Fibroblast of mammary gland (primary cell): ENCODE data around the gene RNASE2.
"Not testable (repeated sequence)": the region's sequence is repeated elsewhere in the genome, so short reads cannot be mapped to it uniquely, and the experiment has no call there.

Experiments
- DNase-seq: peaks from one replicate; pipeline ENCODE4 v3.0.0-alpha.2; 2010; ENCODE audit warnings: low read depth
- H3K4me3 ChIP-seq: 2 replicates; pipeline ENCODE4 v1.5.1; 2011; ENCODE audit warnings: low read depth, mild to moderate bottlenecking, low read length, moderate library complexity; ENCODE audit not compliant: control insufficient read depth
- TF ChIP-seq, protein P1 (sequence below): conservative IDR thresholded peaks from 2 replicates; pipeline ENCODE4 v1.5.1; 2011; ENCODE audit warnings: low read depth, low read length, inconsistent platforms; ENCODE audit not compliant: control insufficient read depth, insufficient read depth

Gene RNASE2

GRCh38 chr14:20954736-20955537, at the start of gene RNASE2:
Gene RNASE2 (plus strand): TSS chr14:20955487. CDS start chr14:20955772, 285 bp downstream.
- peak; percentile 21 for DNase-seq
- H3K4me3 ChIP-seq: not testable (repeated sequence)

DNA sequence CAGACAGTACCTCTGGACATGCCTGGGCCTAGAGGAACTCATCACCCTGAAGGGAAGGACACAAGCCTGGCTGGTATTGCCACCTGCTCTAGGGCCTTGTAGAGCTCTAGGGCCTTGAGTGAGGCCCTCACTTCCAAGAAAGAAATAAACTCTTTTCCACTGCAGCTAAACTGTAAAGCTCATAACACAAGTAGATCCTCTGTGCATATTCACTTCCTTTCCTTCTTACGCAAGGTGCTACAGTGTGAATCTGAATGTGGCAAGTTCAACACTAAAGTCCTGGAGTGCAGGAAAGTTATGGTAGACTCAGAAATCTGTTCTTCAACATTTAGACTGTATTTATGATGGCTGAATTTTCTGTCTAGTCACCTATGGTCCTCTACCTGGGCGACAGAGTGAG, 49.6 kb upstream of the RNASE2 start:
- no peak overlapping the region for H3K4me3 ChIP-seq
- DNase-seq: no peak
- TF ChIP-seq, protein P1, sequence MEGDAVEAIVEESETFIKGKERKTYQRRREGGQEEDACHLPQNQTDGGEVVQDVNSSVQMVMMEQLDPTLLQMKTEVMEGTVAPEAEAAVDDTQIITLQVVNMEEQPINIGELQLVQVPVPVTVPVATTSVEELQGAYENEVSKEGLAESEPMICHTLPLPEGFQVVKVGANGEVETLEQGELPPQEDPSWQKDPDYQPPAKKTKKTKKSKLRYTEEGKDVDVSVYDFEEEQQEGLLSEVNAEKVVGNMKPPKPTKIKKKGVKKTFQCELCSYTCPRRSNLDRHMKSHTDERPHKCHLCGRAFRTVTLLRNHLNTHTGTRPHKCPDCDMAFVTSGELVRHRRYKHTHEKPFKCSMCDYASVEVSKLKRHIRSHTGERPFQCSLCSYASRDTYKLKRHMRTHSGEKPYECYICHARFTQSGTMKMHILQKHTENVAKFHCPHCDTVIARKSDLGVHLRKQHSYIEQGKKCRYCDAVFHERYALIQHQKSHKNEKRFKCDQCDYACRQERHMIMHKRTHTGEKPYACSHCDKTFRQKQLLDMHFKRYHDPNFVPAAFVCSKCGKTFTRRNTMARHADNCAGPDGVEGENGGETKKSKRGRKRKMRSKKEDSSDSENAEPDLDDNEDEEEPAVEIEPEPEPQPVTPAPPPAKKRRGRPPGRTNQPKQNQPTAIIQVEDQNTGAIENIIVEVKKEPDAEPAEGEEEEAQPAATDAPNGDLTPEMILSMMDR: no peak

DNA sequence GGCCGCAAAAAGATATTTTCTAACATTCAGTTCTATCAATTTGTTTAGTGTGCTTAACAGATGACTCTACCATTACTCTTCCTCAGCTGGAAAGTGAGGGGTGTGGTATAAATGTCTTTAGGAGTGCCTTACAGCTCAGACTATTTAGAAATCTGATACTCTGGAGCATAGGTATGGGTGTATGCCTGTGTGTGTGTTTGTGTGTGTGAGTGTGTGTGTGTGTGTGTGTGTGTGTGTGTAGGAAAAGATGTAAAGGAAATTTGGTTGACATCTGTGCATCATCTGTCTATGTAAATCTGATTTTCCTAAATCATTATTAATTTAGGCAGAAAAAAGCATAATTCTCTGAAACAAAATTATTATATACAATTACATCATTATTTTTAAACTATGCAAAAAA, 48.1 kb upstream of the RNASE2 start:
- H3K4me3 ChIP-seq: no peak overlapping the region
- DNase-seq: no peak
- TF ChIP-seq, protein P1: no peak

GRCh38 chr14:20910822-20911221, 44.5 kb upstream of the RNASE2 start:
- not testable (repeated sequence) for H3K4me3 ChIP-seq, DNase-seq

DNA sequence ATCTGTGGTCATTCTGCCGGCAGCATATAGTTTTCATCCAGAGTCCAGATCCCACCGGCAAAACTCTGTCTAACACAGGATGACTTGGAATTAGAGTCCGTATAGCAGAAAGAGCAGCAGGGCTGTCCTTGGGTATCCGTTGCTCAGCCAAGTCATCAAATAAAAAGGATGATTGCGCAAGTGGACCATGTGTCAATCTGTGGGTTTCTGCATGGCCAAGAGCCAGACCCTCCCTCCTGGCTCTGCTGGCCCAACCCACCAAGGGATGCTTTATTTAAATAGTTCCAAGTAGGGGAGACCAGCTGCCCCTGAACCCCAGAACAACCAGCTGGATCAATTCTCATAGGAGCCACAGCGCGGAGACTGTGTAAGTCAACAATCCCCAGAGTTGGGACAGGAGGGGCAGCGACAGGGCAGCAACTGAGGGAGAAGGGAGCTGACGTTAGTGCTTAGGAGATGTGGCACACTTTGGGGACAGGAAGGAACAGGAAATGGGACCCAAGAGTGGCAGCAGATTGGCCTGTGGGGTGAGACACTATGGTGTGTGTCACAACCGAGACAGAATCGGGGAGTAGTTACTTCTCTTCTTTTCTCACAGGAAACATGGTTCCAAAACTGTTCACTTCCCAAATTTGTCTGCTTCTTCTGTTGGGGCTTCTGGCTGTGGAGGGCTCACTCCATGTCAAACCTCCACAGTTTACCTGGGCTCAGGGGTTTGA, 36.1 kb upstream of the RNASE2 start:
- DNase-seq: peak; percentile 25
- not testable (repeated sequence) for H3K4me3 ChIP-seq

DNA sequence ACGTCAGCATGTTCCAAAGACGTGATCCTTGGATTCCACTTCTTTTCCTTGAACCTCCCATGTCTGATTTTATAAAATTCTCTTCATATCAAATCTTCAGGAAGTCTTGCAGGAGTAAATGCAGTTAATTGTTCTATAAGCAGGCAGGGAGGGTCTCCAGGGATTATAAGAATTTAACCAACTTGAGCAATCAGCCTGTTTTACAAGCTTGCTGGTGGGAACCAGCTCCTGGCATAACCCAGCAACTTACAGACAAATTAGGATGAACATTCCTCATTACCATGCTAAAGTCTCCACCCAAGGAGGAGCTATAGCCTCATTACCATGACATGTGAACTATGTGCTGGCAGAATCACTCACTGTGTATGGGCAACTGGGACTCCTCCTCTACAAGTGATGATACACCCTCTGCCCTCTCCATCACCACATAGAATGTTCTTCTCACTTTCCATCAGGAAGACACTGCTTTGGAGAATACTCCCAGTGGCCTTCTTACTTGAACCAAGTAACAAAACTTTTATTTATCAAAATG, 31.5 kb upstream of the RNASE2 start:
- DNase-seq, H3K4me3 ChIP-seq: not testable (repeated sequence)

GRCh38 chr14:20934148-20934762, 21.0 kb upstream of the RNASE2 start:
- TF ChIP-seq, protein P1: peak; percentile 54
- peak; percentile 28 for DNase-seq
- no peak overlapping the region for H3K4me3 ChIP-seq

- no peak for DNase-seq
- no peak overlapping the region for H3K4me3 ChIP-seq
- TF ChIP-seq, protein P1: no peak
These were observed 19.8 kb upstream of the RNASE2 start for GRCh38 chr14:20935303-20935984.

- not testable (repeated sequence) for H3K4me3 ChIP-seq, DNase-seq
These were observed 10.1 kb upstream of the RNASE2 start for GRCh38 chr14:20945146-20945545.

GRCh38 chr14:20946707-20947106, 8.6 kb upstream of the RNASE2 start:
- DNase-seq, H3K4me3 ChIP-seq: not testable (repeated sequence)

DNA sequence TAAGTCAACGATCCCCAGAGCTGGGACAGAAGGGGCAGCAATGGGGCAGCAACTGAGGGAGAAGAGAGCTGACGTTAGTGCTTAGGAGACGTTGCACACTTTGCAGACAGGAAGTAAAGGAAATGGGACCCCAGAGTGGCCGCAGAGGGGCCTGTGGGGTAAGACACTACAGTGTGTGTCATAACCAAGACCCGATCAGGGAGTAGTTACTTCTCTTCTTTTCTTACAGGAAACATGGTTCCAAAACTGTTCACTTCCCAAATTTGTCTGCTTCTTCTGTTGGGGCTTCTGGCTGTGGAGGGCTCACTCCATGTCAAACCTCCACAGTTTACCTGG, 219 bp downstream of the RNASE2 start:
- H3K4me3 ChIP-seq, DNase-seq: not testable (repeated sequence)
